Kidney capillary endothelial cell (primary cell): ENCODE results near the gene GMDS.
"Not testable (repeated sequence)": the region's sequence is repeated elsewhere in the genome, so short reads cannot be mapped to it uniquely, and the experiment has no call there.

Source experiments
- DNase-seq: peaks from one replicate; pipeline ENCODE4 v3.0.0-alpha.2; 2018; ENCODE audit warnings: low spot score

The GMDS gene

GRCh38 chr6:1770968-1771723 lies 474.3 kb downstream of the GMDS start:
- DNase-seq: peak; percentile 96

- DNase-seq: no peak
Measured at GRCh38 chr6:1770435-1770843, 475.0 kb downstream of the GMDS start.

GRCh38 chr6:1767481-1768246 lies 477.7 kb downstream of the GMDS start:
- peak; percentile 49 for DNase-seq

- DNase-seq: peak; percentile 70
Measured at GRCh38 chr6:1766654-1767053, 478.8 kb downstream of the GMDS start.

- DNase-seq: no peak
Measured at GRCh38 chr6:1765160-1765903, 480.1 kb downstream of the GMDS start.

- DNase-seq: no peak
Measured at GRCh38 chr6:1764397-1764987, 480.9 kb downstream of the GMDS start.

GRCh38 chr6:1763404-1763803 lies 482.0 kb downstream of the GMDS start:
- no peak for DNase-seq

- no peak for DNase-seq
Measured at GRCh38 chr6:1762203-1762602, 483.2 kb downstream of the GMDS start.

GRCh38 chr6:1761477-1761877 lies 483.9 kb downstream of the GMDS start:
- DNase-seq: no peak

GRCh38 chr6:1760876-1761275 lies 484.5 kb downstream of the GMDS start:
- DNase-seq: no peak

- no peak for DNase-seq
Measured at GRCh38 chr6:1759870-1760269, 485.5 kb downstream of the GMDS start.

GRCh38 chr6:1758076-1758679 lies 487.2 kb downstream of the GMDS start:
- no peak for DNase-seq

GRCh38 chr6:1757131-1757530 lies 488.3 kb downstream of the GMDS start:
- DNase-seq: no peak

GRCh38 chr6:1756472-1757129 lies 488.8 kb downstream of the GMDS start:
- DNase-seq: no peak

- DNase-seq: not testable (repeated sequence)
Measured at GRCh38 chr6:1751063-1751462, 494.3 kb downstream of the GMDS start.

- DNase-seq: no peak
Measured at GRCh38 chr6:1749041-1749440, 496.4 kb downstream of the GMDS start.

- DNase-seq: no peak
Measured at GRCh38 chr6:1747531-1747930, 497.9 kb downstream of the GMDS start.

- no peak for DNase-seq
Measured at GRCh38 chr6:1747003-1747402, 498.4 kb downstream of the GMDS start.

- no peak for DNase-seq
Measured at GRCh38 chr6:1745814-1746213, 499.6 kb downstream of the GMDS start.

GRCh38 chr6:1744543-1744942 lies 500.9 kb downstream of the GMDS start:
- DNase-seq: no peak

GRCh38 chr6:1739680-1740079 lies 505.7 kb downstream of the GMDS start:
- DNase-seq: no peak
